NCI-H345 (cell line): ENCODE data around the gene RGS6.

Source experiments
- DNase-seq: peaks from one replicate; lab custom pipeline; 2025; lab: John Stamatoyannopoulos, UW

Gene RGS6

GRCh38 chr14:72583316-72584272 lies 651.4 kb downstream of the RGS6 start:
- DNase-seq = no peak

- no peak for DNase-seq
These were observed 656.3 kb downstream of the RGS6 start for GRCh38 chr14:72588521-72588920.

- DNase-seq = no peak
These were observed 657.4 kb downstream of the RGS6 start for GRCh38 chr14:72589652-72590051.

- DNase-seq = no peak
These were observed 658.3 kb downstream of the RGS6 start for GRCh38 chr14:72590577-72590976.

- DNase-seq = no peak
These were observed 659.2 kb downstream of the RGS6 start for GRCh38 chr14:72591391-72591790.

GRCh38 chr14:72594099-72594901 lies 662.1 kb downstream of the RGS6 start:
- no peak for DNase-seq

- no peak for DNase-seq
These were observed 663.1 kb downstream of the RGS6 start for GRCh38 chr14:72595152-72595862.

GRCh38 chr14:72597252-72598233 lies 665.3 kb downstream of the RGS6 start:
- no peak for DNase-seq

- DNase-seq = no peak
These were observed 666.1 kb downstream of the RGS6 start for GRCh38 chr14:72598306-72598705.

GRCh38 chr14:72599579-72600470 lies 667.6 kb downstream of the RGS6 start:
- no peak for DNase-seq

GRCh38 chr14:72600551-72601330 lies 668.5 kb downstream of the RGS6 start:
- DNase-seq = no peak

GRCh38 chr14:72603639-72604038 lies 671.4 kb downstream of the RGS6 start:
- no peak for DNase-seq

GRCh38 chr14:72604133-72604532 lies 671.9 kb downstream of the RGS6 start:
- DNase-seq = no peak

GRCh38 chr14:72605096-72605920 lies 673.1 kb downstream of the RGS6 start:
- DNase-seq = no peak

- no peak for DNase-seq
These were observed 673.6 kb downstream of the RGS6 start for GRCh38 chr14:72605921-72606220.

GRCh38 chr14:72606879-72607278 lies 674.6 kb downstream of the RGS6 start:
- DNase-seq = no peak

- DNase-seq = no peak
These were observed 675.3 kb downstream of the RGS6 start for GRCh38 chr14:72607386-72608130.
